HG02798 (cell line): ENCODE data around the gene ST6GALNAC5.
"Not testable (repeated sequence)": the region's sequence is repeated elsewhere in the genome, so short reads cannot be mapped to it uniquely, and the experiment has no call there.

Experiments
- ATAC-seq: cut with Tn5 transposase; IDR thresholded peaks from one replicate; pipeline ENCODE4 v1.9.1; 2021; ENCODE audit warnings: mild to moderate bottlenecking; ENCODE audit not compliant: unreplicated experiment, poor library complexity

Gene ST6GALNAC5

DNA sequence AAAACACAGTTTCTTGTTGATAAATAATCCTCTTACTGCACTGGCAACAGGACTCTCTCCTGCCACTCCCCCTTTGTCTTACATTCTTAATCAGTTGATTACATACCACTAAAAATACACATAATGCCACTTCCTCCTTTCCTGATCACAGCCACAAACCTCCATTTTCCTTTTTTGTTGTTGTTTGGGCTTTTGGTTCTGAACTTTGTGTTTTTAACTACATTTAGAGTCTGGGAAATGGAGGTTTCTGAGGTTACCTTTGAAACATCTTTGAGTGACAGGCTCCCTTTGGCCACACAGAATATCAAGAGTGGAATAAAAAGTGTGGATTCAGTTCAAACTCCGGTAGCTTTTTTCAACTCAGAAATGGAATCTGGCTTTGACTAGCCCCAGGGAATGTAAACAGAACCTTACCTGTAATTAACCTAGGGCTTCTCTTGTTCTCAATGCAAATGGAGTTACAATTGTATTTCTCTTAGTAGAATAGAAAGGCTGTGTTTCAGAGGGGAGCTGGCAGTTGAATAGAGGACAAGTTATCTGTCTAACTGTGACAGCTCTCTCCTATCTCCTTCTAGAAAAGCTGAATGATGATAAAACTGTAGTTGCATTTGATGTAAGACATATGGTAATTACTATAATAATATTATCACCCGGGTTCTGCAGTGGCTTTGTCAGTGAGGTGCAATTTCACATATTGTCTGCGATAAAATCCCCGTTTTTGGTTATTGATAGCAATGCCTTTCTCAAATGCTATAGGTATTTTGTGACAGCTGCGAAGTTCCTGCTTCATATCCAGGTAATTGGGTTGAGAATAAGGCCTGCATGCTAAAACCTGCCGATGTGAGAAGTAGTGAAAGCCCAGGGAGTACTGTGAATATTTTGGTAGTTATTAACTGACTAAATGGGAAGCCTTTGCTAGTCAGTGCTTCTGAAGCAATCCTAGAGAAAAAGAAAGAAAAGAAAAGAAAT is 66.9 kb downstream of the ST6GALNAC5 start:
- ATAC-seq: peak; percentile 28

DNA sequence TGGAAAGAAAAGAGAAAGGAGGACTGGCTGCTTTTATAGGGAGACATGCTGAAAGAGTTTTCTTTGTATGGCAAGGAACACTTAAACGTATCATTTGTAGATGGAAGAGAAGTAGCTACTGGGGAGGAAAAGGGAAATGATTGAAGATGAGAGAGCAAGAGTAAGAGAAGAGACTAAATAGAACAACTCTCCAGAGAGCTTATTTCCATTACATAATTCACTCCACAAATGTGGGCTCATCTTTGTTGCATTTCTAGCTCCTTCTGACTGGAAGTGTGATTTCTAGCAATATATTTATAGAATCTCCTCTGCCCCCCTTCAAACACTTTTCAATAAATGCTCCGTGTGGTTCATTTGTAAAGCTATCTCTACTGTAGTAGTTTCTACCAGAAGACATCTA is 71.0 kb downstream of the ST6GALNAC5 start:
- no peak for ATAC-seq

DNA sequence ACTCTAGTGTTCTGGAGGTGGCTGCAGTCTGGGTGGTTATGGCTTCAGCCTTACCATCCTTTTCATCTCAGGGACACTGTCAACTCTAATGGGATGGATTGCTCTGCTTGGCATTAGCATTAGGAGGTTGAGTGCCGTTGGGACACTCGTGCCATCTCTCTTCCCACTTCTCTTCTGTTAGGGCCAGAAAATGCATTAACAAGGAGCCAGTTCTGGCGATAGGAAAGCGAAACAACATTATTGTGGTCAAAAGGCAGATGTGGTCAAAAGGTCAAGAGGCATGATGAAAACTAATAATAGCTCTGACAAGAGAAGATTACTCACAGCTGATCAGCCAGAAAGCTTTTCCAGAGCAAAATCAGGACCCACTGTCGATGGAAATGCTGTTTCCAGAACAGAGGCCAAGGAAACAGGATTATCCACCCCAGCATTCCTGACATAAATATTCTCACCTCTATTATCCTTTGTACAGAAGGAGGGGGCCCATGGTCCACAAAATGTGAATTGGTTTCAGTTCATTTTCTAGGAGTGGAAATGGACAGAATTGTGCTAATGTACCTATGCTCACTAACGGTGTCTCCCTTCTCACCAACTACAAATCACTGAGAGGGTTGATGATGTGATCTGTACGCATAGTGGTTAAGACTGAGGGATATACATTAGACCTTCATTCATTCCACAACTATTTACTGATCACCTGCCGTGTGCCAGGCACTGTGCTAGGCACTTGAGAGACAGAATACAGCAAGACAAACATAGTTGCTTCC is 72.0 kb downstream of the ST6GALNAC5 start:
- peak; percentile 78 for ATAC-seq

DNA sequence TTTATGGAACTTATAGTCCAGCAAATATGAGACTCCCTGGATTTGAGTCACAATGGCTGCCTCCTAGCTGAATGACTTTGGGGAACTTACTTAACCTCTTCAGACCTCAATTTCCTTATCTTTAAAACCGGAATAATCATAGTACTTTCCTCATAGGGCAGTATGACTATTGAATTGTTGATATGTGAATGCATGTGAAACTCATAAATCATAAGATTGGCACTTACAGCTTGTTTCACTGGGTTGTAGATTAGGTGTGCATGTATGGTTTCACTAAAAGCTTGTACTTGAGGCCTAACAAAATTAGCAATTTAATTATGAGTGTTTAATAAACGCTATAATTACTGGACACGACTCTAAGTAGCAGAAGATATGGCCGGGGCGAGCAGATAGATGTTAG is 72.5 kb downstream of the ST6GALNAC5 start:
- no peak for ATAC-seq

DNA sequence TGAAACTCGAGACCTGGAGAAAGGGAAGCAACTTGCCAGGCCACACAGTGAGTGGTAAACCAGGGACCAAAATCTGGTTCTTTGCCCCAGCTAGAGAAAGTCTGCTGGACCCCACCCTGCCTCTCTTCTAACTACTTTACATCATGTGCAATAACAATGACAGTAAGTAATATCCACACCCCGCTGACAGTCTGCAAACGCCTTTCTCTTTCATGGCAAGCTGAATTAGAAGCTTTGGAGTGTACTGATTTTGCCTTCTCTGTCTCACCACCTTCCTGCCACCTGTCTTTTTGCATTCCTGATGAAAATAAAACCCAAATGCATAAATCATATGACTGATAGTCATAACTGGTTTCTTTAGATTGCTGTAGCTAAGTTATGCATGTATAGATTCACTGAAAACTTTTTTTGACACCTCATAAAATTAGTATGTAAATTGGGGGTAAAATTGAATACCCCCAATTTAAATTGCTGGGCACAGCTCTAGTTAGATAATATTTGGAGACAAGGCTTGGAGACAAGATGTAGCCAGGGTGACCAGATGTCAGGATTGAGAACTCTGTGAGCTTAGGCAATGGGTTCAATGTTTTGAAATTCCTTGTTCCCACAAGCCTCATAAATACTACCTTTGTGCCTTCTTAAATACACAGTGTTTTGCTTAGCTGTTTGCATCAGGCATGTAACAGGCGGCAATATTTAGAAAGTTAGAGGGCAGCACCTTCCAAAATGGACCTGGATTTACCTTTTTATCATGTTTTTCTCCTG is 73.5 kb downstream of the ST6GALNAC5 start:
- no peak for ATAC-seq

DNA sequence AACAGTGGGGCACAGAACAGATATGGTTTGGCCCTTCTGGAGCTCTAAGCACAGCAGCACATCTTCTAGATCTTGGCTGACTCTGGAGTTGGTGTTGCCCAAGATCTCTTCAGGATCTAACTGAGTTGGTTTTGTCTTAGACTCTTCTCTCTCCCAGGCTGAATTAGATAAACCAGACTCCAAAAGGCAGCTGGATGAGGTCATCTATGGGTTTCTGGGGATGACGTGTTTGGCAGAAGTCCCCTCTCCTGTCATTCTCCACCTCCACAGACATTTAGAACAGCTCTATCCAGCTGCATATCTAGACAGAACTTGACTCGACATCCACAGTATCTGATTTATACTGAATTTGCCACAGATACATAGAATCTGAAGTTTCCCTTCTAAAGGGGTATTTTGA is 75.3 kb downstream of the ST6GALNAC5 start:
- ATAC-seq: no peak

DNA sequence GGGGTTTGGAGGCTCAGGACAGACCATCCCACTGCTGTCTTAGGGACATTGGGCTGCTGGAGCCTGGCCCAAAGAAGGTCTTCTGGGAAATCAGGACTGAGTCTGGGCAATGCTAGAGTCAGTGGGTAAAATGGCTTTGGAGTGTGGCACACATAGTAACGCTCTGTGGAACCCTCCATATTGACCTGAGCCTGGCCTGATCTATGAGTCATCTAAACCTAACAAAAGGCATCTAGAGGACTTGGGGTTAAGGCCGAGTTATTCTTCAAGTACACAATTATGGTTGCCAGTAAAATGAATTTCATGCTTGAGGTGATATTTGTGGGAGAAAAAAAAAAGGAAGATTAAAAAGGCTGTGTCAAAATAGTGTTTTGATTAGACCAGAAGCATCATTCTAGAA is 77.7 kb downstream of the ST6GALNAC5 start:
- no peak for ATAC-seq

DNA sequence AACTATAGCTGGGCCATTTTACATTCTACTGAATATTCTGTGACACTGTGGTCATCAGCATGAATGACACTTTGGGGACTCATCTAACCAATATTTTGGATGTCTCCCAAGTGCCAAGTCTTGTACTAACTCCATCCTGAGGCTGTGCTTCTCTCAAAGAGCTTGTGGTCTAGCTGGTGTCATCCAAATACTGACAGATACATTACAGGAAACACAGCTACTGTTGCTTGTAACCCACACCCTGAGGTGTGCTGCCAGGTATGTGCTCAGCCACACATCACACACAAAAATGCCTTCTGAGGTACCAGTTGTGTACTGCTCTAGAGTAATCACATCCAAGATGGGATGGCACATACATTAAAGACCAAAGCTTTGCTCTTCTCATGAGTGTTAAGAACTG is 81.6 kb downstream of the ST6GALNAC5 start:
- ATAC-seq: no peak

DNA sequence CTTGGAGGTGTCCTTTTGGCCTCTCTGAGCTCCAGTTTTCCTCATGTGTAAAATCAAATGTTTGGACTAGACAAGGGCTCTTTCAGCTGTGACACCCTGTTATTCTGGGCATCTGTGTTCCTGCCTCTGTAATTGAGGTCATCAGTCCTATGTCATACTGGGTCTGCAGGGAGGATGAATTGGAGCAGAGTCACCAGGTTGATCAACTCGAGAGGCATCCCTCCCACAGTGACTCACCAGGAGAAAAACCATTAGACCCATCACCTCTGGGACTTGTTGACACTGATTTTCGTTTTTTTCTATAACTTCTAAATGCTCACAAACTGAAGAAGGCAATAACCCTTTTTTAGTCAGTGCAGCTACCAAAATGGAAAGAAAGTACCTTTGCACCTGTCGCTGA is 82.2 kb downstream of the ST6GALNAC5 start:
- ATAC-seq: no peak

DNA sequence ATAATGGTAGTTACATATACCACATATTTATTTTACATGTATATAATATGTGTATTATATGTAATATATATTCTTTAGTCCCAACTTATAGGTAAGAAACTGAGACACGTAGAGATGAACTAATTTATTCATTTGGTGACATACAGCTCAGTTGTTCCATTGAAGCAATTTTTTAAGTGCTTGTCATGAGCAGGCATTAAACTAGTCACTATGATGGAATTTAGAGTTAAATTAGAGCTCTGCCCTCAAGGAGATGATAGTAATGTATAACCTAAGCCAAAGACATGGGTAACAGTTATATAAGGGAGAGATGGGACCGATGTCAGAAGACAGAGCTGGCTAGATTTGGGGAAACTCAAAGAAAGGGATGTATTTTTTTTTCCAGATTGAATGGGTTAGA is 83.0 kb downstream of the ST6GALNAC5 start:
- no peak for ATAC-seq

DNA sequence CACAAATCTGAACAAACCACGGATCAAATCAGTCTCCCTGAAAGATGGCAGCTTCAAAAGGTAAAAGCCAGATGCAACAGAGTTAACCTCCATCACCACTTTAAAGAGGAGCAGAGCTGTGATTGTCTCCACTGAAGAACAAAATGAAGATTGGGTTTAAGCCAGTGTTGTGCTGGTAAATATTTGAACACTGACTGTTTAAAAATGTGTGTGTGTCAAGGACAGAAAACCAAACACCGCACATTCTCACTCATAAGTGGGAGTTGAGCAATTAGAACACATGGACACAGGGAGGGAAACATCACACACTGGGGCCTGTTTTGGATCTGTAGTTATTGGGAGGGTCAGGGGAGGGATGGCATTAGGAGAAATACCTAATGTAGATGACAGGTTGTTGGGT is 83.9 kb downstream of the ST6GALNAC5 start:
- ATAC-seq: no peak

DNA sequence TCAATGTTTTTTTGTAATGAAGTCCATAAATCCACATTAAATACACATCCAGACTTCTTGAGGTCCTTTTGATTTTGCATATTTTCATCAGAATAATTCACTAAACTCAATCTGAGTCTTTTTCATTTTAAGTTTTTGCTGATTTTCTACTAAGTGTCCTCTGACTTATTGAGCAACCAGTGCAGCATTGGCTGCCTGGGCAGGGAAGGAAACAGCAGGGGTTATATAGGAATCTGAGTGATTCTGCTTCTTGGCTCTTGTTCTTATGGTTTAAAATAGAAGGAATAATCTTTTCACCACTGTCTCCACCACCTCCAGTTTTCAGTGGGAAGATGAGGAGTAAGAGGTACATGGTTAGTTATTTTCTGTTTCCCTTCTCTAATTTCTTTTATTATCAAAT is 88.4 kb downstream of the ST6GALNAC5 start:
- ATAC-seq: no peak

DNA sequence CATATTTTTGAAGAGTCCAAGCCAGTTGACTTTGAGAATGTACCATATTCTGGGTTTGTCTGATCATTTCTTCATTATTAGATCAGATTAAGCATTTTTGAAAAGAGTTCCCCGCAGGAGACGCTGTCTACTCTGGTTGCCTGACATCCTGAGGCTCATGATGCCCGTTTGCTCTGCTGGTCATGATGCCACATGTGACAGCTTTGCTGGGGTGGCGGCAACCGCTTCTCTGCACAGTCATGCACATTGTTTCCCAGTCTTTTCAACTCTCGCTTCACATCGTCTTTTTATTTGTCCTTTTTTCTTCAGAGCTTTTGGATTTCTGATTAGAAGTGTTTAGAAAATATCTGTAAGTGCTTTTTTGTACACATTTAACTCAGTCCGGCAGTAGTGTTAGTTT is 90.7 kb downstream of the ST6GALNAC5 start:
- ATAC-seq: no peak

DNA sequence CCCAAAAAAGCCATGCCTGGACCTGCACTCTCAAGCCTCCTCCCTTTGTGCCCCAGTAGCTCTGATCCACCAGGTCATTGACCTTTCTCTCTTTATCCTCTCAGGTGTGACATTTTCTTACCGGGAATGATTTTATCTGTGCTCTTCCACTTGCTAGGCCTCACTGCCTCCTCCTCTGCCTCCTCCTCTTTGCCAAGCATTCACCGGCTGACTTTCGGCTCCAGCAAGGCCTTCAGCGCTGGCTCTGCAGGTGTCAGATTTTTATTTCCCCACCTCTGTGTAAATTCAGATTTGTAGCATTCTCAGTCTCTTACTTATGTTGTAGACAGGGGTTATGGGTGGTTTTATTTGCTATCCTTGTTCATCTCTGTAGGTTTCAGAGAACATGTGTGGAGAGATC is 91.5 kb downstream of the ST6GALNAC5 start:
- ATAC-seq: no peak

DNA sequence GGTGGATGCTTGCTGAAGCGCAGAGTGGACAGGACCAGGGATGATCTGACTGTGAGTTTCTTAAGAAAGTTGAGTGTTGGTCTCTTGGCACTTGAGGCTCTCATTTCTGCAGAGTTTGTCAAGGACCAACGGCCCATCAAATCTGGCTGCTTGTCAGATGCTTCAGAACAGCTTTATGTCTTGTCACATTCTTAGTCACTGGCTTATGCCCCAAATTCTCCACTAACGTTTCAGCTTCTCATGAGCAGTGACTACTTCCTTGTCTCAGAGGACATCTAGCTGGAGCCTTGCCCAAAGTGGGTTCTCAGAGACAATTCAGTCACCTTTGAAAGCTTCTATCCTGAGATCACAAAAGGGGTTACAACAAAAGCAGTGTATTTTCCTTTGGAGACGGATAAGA is 92.3 kb downstream of the ST6GALNAC5 start:
- ATAC-seq: no peak

DNA sequence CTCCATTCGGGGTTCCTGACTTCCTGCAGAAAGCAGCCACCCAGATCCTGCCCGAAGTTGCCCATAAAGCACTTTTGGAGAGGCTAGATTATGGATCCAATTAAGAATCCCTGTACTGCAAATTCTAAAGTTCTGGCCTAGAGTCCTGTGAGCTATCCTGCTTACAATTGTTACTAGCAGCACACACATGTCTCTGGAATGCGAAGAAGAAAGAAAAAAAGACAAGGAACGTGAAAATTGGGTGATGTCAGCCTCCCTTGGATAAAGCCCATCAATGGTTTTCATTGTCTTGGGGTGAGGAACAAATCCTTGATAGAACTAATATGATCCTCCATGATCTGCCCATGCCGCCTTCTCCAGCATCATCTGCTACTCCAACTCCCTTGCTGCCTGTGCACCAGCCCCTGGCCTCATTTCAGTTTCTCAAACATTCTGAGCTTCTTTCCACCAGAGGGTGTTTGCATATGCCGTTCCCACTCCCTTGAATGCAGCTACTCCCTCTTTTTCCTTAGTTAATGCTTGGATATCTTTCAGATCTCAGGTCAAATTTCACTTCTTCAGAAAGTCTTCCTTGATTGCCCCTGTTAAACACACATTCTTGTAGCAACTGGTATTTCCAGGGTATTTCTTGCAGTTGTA is 94.0 kb downstream of the ST6GALNAC5 start:
- ATAC-seq: no peak

DNA sequence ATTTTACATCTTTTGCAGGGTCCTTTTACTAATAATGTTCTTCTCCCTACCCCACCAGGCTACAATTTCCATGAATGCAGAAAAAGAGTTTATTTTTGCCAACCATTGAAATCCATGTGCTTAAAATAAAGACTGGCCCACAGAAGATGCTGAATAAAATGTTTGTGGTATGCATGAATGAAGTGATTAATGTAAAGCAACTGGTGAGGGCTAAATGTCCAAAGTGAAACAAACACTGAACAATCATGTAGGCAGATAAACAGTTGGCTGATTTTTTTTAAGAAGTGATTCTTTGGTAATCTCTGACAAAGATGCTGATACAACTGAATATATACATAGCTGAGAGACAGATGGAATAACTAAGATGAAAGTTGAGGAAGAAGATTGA is 94.5 kb downstream of the ST6GALNAC5 start:
- ATAC-seq: no peak

DNA sequence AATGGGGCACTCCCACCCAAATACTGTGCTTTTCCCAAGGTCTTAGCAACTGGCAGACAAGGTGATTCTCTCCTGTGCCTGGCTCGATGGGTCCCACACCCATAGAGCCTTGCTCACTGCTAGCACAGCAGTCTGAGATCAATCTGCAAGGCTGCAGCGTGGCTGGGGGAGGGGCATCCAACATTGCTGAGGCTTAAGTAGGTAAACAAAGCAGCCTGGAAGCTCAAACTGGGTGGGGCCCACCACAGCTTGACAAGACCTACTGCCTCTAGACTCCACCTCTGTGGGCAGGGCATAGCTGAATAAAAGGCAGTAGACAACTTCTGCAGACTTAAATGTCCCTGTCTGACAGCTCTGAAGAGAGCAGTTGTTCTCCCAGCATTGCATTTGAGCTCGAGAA is 114.0 kb downstream of the ST6GALNAC5 start:
- not testable (repeated sequence) for ATAC-seq

DNA sequence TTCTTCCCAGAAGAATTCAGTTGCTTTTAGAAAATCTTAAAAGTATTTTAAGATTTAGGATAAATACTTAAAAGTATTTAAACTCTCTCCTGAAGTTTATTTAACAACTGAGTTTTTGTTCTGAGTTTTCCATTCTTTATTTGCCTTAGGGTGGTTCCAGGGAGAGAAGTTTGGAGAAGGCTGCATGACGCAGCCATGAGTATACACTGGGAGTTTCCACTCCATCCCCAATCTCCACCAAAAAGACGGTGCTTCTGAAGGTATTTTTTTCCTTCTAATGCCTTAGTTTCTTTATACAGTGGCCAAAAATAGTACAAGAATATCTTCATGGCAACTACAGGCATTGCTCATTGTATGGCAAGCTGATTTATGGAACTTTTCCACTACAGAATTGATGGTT is 122.7 kb downstream of the ST6GALNAC5 start:
- no peak for ATAC-seq

DNA sequence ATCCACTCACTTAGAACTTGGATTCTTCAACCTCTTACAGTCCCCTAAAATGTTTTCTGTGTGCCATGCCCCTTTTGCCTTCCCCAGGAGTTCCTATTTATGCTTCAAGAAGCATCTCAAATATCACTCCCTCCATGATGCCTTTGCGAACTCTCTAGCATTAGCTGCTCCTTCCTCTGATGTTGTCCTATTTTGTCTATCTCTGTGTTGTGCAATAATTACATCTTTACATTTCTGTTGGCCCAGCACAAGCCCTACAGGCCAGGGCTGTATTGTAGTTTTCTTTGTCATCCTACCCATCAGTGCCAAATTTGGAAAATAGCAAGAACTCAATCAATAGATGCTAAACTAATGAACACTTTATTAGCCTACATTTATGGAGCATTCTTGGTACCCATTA is 125.8 kb downstream of the ST6GALNAC5 start:
- no peak for ATAC-seq
